Kidney (tissue), 14 donors: ENCODE measurements around the gene SH3RF1. TPM values are rescaled to one million over a fixed set of nuclear protein-coding genes. Genes with fewer than 3 reads are reported as not detected.

Experiments
- DNase-seq, 5 donors: peaks; one replicate each; pipeline ENCODE4 v3.0.0-alpha.2; 2013 to 2020
- FAIRE-seq: peaks from 2 replicates; lab custom pipeline; 2012; peaks lifted over from hg19 to GRCh38; lab: Jason Lieb, UNC
- H3K27ac ChIP-seq, 2 donors: one replicate each; pipeline ENCODE4 v1.7.0; 2013; ENCODE audit warnings: low read depth in 2 of 2, low read length in 2 of 2, inconsistent platforms in 1 of 2
- H3K27me3 ChIP-seq: one replicate; pipeline ENCODE4 v1.7.1; 2013; ENCODE audit warnings: low read length, inconsistent platforms; ENCODE audit not compliant: control insufficient read depth, insufficient read depth
- H3K36me3 ChIP-seq, 3 donors: one replicate each; pipeline versions ENCODE4 v1.7.0 to v1.7.1; 2013; ENCODE audit warnings: low read length in 3 of 3, control low read depth in 1 of 3, inconsistent platforms in 1 of 3; ENCODE audit not compliant: insufficient read depth in 3 of 3, control insufficient read depth in 2 of 3
- H3K4me1 ChIP-seq, 3 donors: one replicate each; pipeline versions ENCODE4 v1.7.0 to v1.7.1; 2013; ENCODE audit warnings: low read length in 3 of 3, inconsistent platforms in 1 of 3, low read depth in 1 of 3; ENCODE audit not compliant: control insufficient read depth in 2 of 3, insufficient read depth in 2 of 3
- H3K4me3 ChIP-seq, 3 donors: one replicate each; pipeline versions ENCODE4 v1.7.0 to v1.8.1; 2013; ENCODE audit warnings: low read length in 3 of 3, control low read depth in 1 of 3, inconsistent platforms in 1 of 3
- H3K9ac ChIP-seq, 3 donors: one replicate each; pipeline versions ENCODE4 v1.7.0 to v1.7.1; 2013; ENCODE audit warnings: low read length in 3 of 3, control low read depth in 1 of 3, inconsistent platforms in 1 of 3
- H3K9me3 ChIP-seq, 3 donors: one replicate each; pipeline versions ENCODE4 v1.7.0 to v1.7.1; 2013; ENCODE audit warnings: low read length in 3 of 3, control low read depth in 1 of 3, inconsistent platforms in 1 of 3; ENCODE audit not compliant: control insufficient read depth in 2 of 3, insufficient read depth in 1 of 3
- intact Hi-C: fragments of 100-400 bp; cut with DNase I; formaldehyde crosslinking; loops from one replicate; pipeline ENCODE4 v1.11.1; 2022
- polyA plus RNA-seq: library from polyadenylated mRNA; stranded (reverse); fragments of 350-450 nt; fragmentation: Illumina TruSeq; extraction: RNeasy Lipid Tissue Mini Kit (QIAGEN cat#74804); gene quantifications from one replicate; pipeline ENCODE4 v1.2.3, GENCODE V29; 2014; ENCODE audit warnings: low read depth, low replicate concordance; ENCODE audit not compliant: insufficient read depth
- total RNA-seq: library from RNA; stranded (reverse); fragmentation: NEBNext Ultra II Directional; extraction: Animal tissue kit (Norgen Biotek cat#: 25700); gene quantifications from one replicate; pipeline ENCODE4 v1.2.1, GENCODE V29; 2021
- TF ChIP-seq, protein P1 (sequence below): IDR thresholded peaks from 3 replicates; pipeline ENCODE4 v1.5.1; 2012; ENCODE audit warnings: mild to moderate bottlenecking, moderate library complexity, borderline replicate concordance; ENCODE audit not compliant: insufficient read depth; ENCODE audit errors: extremely low read depth
- donor health status: control.
- donor health status: control.
- donor health status: control.
- donor health status: control.
- donor health status: control.
- donor health status: DM: yes; HTN: yes; CAD: no.
- donor health status: Normal renal cell carcinoma (clear cell type).

The SH3RF1 gene
- total and polyA plus RNA-seq, 2 donors from 2014 or later, result 8.2 to 35.7 TPM

DNA sequence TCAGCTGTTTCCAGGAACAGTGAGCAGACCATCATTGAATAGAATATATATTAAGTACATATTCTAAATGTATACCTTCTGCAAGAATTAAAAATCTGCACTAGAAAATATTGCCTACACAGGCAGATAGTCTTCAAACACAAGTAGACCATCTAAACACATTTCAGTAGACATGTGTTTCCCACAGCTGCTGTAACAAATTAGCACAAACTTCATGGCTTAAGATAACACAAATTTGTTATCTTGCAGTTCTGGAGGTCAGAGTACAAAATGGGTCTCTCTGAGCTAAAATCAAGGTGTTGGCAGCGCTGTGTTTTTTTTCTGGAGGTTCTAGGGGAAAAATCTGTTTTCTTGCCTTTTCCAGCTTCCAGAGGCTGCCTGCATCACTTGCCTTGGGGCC, 42.7 kb downstream of the SH3RF1 start:
- FAIRE-seq (no peak), DNase-seq (no peak)
- no peak overlapping the region for H3K9ac ChIP-seq
- H3K27me3 ChIP-seq, result no peaks in the 10 kb centered on the region
- no peaks in the 10 kb centered on the region for H3K36me3 ChIP-seq
- H3K27ac ChIP-seq, result no peak overlapping the region
- H3K4me3 ChIP-seq, result no peak overlapping the region
- TF ChIP-seq, protein P1, sequence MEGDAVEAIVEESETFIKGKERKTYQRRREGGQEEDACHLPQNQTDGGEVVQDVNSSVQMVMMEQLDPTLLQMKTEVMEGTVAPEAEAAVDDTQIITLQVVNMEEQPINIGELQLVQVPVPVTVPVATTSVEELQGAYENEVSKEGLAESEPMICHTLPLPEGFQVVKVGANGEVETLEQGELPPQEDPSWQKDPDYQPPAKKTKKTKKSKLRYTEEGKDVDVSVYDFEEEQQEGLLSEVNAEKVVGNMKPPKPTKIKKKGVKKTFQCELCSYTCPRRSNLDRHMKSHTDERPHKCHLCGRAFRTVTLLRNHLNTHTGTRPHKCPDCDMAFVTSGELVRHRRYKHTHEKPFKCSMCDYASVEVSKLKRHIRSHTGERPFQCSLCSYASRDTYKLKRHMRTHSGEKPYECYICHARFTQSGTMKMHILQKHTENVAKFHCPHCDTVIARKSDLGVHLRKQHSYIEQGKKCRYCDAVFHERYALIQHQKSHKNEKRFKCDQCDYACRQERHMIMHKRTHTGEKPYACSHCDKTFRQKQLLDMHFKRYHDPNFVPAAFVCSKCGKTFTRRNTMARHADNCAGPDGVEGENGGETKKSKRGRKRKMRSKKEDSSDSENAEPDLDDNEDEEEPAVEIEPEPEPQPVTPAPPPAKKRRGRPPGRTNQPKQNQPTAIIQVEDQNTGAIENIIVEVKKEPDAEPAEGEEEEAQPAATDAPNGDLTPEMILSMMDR, result no peak
- H3K4me1 ChIP-seq, result peaks cover 0 to 9% (median 8%) of the 10 kb centered on the region in 3 donors
- H3K9me3 ChIP-seq, result no peaks in the 10 kb centered on the region
- intact Hi-C loops, result no loop called here

DNA sequence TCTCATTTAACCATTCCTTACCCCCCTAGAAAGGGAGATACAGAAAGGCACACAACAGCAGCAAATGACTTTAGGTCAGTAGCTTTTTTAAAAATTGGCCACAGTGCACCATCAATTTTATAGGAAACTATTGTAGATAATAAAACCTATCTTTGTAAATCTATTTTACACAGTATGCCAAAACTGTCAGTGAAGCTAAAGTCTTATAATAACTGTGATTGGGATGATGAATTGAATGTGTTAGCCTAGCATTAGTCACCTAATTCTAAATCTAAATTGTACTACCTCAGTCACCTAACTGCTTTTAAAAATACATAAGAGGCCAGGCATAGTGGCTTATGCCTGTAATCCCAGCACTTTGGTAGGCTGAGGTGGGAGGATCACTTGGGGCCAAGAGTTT, 44.2 kb downstream of the SH3RF1 start:
- no peak overlapping the region for H3K27ac ChIP-seq
- no peaks in the 10 kb centered on the region for H3K27me3 ChIP-seq
- H3K4me3 ChIP-seq, result no peak overlapping the region
- H3K9me3 ChIP-seq, result no peaks in the 10 kb centered on the region
- no peak for DNase-seq
- H3K9ac ChIP-seq, result no peak overlapping the region
- H3K4me1 ChIP-seq, result peaks cover 0 to 17% (median 9%) of the 10 kb centered on the region in 3 donors
- FAIRE-seq, result no peak
- intact Hi-C loops, result no loop called here
- no peaks in the 10 kb centered on the region for H3K36me3 ChIP-seq
- TF ChIP-seq, protein P1, result no peak

DNA sequence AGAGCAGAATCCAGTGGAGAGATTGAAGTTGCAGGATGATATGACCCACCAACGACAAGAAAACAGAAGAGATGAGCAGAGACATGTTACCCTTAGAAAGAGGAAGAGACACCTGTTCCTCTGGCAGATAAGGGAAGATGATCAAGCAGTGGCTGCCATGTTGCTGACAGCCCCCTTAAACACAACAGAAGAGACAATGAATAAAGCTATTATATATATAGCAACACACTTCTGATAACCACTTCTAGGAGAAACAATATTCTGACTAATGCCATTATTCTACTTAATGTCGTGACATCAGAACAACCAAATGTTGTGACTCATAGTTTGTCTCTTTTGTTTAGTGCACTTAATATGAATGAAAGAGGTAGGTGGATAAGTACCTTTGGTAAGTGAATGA, 44.9 kb downstream of the SH3RF1 start:
- H3K9ac ChIP-seq, result no peak overlapping the region
- no peak for FAIRE-seq
- H3K9me3 ChIP-seq, result no peaks in the 10 kb centered on the region

More for the DNA sequence above, 44.9 kb downstream of the SH3RF1 start:
- no peaks in the 10 kb centered on the region for H3K27me3 ChIP-seq
- TF ChIP-seq, protein P1, result no peak
- no peak overlapping the region for H3K4me3 ChIP-seq
- no peak for DNase-seq
- peaks cover 0 to 18% (median 9%) of the 10 kb centered on the region in 3 donors for H3K4me1 ChIP-seq
- intact Hi-C loops, result no loop called here
- no peaks in the 10 kb centered on the region for H3K36me3 ChIP-seq
- no peak overlapping the region for H3K27ac ChIP-seq
